UCSD-AML1 (cell line): ENCODE data around the gene AP4B1.

Source experiments
- DNase-seq: peaks from one replicate; lab custom pipeline; 2025; ENCODE audit not compliant: unreplicated experiment; lab: John Stamatoyannopoulos, UW

The AP4B1 gene

DNA sequence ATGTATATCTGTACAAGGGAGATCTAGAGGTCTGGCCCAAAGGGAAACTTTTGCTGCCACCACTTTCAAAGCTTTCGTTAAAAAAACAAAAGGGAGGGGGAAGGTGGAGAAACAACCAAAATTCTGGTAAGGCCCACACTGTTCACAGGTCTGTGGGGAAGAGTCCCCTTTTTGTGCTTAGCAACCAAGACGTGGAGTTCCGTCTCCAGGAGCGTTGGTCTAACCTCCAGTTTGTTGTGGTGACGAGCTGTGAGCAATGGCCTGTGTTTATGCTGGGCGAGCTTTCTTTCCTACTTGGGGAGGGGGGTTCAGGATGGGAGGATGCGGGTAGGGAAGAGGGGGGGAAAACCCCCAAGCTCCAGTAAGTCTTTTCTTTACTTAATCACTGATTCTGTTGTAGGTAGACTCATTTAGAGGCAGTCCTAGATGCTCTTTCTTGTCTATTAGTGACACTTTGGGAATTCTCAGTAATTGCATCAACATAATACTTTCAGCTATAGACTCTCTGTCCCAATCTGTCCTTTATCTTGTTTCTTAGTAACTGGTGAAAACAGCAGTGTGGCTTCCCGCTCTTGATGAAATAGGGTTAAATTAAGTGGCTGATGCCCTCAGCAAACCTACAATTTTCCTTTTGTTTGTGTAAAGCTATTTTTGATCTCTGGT, 26.0 kb upstream of the AP4B1 start:
- DNase-seq: peak; percentile 31

DNA sequence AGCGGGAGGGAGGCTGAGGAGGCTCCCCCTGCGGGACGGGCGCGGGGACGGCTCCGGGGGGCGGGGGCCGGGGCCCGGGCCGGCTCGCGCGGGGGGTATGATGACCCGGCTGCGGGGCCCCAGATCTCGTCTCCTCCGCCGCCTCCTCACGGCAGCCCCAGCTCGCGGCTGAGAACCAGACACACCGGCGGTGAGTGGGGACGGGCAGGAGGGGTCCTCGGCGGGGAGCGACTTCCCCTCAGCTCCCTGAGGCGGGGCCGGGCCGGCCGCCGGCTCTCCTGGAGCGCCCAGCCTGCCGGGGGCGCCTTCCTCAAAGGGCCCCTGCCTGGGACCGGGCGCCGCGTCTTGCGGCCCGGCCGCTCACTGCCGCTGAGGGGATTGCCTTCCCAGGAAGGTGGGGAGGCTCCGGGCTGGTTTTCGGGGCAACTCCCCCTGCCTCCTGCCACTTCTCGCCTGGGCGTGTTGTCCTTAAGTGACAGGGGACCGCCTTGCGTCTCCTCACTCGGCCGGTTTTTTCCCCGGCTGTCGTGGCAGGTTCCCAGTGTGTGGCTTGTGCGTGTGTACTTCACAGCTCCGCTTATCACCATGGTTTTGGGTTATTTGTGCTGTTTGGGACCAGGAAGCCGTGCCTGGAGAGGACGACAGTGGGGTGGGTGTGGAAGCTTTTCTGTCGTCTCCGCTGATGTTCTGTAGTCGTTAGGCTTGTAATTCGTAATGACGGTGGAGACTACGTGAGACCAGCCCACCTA, 25.3 kb upstream of the AP4B1 start:
- DNase-seq: peak; percentile 68

DNA sequence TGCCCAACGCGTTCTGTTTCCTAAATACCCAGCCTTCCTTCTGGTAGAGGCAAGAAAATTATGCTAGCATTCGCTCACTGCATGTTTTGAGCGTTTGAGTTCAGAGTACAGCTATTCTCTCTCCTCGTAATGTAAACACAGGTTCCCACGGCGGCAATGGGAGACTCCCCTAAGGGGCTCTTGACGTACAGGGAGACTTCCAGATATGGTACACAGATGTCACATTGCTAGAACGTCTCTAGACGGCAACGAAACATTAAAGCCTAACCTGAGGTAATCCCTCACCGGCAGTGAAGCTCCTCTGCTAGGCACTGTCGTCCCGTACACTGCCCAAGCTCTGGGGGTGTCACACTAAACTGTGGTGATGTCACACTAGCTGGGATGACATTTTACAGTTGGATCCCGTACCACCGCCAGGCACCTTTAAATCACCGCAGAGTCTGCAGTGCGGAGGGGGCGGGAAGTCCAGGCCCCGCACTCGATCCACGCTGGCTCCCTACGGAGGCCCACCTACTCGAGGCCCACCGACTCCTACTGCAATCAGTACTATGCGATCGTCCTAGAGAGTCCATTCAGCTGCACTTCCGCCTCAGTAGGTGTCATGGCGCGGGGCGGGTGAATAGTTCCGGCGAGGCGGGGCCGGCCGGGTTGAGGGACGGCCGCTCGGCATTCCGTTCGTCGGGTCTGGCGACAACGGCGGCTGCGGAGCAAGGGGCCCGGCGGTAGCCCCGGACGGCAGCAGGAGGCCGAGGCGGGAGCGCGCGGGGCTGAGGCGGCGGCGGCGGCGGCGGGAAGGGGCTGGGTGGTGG, 24.5 kb upstream of the AP4B1 start, which contains the start of gene HIPK1:
HIPK1 (plus strand) TSS at position 384 of the 809 bp plus-strand sequence.
- DNase-seq: peak; percentile 92

DNA sequence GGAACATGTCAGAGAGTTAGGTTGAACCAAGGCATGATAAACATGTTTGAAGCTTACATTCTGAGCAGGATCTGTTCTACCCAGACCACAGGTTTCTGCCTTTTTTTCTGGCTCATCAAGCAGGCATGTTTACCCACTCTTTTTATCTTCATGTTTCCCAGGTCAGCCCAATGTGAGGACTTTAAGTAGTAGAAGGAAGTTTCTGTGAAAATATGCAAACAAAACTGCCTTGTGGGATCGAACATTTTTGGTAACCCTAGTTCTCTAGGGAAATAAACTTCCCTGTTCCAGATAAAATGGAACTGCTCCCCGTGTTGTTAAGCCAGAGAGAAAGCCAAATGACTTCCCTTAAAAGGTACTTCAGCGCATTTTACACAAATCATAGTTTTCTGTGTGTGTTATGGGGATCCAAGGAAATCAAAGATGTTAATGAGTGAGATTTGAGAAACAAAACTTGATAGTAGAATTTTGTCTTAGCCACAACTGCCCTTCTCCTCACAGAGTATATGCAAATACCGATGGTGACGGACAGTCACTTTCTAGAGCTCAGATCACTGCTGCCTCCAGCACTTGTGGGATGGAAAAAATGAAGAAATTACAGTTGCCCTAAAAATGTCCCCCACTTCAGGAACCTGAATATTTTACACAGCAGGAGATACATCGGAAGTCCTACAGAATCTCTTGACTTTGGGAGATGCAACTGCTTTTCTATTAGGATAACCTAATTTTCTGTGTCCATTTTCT, 23.8 kb upstream of the AP4B1 start:
- DNase-seq: no peak

DNA sequence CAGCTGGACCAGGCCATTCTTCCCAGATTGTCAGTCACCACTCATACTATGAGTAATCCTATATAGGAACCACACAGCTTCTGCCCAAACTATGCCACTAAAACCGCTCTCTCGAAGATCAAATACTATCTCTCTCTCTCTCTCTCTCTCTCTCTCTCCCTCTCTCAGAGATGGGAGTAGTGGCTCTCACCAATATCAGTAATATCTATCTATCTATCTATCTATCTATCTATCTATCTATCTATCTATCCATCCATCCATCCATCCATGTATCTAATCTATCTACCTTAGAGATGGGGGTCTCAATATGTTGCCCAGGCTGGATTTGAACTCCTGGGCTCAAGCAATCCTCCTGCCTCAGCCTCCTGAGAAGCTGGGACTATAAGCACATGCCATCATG, 19.9 kb upstream of the AP4B1 start:
- DNase-seq: no peak

DNA sequence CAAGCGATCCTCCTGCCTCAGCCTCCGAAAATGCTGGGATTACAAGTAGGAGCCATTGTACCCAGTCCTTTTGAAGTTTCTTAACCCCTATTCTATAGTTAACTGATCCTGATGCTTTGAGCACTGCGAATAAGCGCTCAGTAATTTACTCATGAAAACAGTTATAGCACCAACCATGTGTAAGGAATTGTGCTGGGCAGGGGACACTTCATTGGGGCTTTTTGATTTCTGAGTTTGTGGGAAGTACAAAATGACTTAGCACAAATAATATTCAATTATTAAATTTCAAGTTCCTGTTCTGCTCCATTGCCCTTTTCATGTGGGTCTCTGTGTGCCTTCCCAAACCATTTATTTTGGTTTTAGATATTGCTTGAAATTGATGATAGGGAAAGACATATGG, 18.4 kb upstream of the AP4B1 start:
- DNase-seq: no peak

DNA sequence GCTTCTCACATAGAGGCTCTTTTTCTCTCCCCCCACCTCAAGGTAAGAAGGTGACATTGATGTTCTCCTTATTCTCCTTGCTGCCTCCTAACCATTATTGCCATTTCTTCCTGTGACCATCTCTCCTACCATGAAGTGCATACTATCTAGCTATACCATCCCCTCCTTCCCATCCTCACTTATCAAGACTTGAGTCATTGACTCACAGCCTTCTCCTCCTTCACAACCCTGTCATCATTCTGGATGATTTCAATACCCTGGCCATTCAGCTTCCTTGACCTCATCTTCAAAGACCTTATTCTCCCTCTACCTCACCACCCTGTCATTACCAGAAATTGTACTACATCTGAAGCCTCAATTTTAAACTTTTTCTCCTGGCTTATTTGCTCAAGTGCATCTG, 13.6 kb upstream of the AP4B1 start:
- no peak for DNase-seq

DNA sequence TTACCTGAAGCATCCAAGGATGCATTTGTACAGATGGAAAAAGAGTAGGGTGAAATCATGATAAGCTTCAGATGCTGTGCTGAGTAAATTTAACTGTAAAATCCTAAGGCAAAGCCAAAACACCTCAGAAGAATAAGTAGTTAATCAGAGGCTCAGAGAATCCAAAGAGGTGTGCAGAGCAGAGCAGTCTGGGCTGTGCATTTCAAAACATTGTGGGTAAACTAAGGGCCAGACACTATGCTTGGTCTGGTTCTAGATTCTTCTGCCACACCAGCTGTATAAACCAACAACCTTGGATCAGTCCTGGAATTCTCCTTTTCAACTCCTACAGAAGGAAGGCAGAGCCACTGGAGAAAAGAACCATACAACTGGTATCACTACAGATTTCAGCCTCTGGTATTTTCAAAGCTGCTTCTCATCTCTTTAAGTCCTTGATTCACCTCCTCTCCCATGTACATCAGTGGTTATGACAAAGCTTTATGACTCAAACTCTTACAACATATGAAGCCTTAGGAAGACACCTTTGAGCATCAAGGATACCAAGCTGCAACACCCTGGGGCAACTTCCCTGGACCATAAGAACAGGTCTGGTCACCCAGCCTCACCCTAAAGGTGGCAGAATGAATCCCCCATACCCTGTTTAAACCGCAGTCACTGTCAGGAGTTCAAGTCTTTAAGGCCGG, 12.9 kb upstream of the AP4B1 start:
- DNase-seq: no peak

DNA sequence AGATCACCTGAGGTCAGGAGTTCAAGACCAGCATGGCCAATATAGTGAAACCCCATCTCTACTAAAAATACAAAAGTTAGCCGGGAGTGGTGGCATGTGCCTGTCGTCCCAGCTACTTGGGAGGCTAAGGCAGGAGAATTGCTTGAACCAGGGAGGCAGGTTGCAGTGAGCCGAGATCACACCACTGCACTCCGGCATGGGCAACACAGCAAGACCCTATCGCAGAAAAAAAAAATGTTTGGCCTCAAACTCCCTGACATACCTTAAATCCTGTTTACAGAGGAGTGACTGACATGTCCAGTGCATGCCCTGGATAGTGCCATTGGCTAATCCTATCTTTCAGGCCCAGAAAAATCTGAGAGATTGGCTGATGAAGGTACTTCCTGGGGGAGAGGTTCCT, 12.4 kb upstream of the AP4B1 start:
- DNase-seq: no peak

DNA sequence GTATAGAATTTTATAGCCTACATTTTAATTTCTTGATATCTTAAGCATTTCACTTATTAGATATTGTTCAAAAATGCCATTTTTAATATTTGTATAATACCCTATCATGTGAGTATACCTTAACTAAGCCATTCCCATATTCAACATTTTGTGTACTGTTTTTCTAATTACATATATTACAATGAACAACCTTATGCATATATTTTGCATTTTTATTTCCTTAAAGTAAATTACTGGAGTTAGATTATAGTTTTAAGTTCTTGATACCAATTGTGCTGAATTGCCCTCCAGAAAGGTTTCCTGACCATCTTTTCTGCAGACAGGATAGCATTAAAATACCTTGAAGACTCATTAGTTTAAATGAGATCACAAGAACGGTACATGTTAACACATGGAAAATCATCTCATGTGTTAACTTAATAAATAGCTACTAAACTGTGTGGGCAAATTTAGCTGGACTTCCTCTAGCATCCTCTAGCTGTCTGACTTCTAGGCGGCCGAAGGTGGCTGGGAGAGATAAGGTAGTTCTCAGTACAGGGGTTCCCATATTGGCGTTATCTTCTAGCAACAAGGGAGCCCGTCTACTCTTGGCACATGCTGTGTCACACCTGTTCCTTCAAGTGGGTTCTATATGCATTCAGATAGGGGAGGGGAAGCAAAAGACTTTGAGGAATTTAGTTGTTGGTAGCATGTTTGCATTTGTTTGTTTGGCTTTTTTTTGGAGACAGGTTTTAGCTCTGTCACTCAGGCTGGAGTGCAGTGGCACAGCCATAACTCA, 9.5 kb upstream of the AP4B1 start:
- no peak for DNase-seq

DNA sequence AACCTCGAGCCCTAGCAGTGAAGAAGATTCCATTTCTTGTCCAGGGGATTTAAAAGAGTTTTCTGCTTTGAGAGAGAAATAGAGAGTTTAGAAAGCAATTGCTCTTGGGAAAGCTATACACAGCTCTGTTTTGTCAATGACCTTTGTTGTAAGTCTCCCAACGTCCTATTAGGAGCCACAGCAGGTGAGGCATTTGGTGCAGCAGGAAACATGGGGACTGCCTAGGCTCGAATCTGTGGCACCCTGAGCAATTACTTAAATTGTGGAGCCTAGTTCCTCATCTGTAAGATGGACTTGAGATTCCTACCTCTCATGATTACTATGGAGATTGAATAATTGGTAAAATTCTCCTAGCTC, 8.7 kb upstream of the AP4B1 start:
- DNase-seq: no peak

DNA sequence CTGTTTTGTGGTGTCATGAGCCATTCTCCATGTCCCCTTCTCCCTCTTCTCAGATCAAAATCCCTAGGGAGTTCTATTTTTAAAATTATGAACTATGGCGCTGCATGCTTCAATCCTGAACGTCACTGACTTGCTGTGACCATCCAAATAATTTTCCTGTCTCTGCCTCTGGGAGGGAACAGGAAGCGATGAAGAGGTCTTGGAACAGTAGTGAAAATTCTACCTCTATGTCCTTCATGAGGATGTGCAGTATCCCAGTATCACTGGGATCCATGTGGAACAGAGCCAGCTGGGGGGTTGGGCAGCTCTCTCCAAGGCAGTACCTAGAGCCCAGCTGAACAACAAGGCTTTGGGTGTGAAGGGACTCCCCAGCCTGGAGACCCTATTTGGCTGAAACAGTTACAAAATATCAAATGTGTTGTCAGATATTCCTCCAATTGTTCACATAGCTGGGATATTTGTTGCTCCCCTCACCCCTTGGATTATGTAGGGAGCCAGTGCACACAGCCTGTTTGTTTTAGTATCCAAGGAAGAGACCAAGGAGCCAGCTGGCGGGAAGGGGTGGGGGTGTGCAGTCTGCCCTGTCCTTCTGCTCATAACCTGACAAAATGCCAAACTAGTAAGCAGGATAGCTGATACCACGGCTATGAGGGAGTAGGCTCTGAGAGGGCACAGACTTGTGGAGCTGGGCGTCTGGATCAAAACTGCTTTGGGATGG, 8.2 kb upstream of the AP4B1 start:
- DNase-seq: no peak

DNA sequence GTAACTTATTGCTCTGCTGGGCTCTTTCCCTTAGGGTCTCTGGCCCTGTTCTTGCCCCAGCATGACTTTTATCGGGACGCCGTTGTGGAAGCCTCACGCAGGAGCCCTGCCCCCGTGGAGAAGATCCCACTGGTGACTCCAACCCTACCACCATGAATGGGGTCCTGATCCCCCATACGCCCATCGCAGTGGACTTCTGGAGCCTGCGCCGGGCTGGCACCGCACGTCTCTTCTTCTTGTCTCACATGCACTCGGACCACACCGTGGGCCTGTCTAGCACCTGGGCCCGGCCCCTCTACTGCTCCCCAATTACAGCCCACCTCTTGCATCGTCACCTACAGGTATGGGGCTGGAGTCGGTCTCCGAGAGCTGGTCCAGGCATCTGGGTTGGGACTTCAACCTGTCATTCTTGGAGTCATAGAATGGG, 849 bp upstream of the AP4B1 start:
- no peak for DNase-seq

DNA sequence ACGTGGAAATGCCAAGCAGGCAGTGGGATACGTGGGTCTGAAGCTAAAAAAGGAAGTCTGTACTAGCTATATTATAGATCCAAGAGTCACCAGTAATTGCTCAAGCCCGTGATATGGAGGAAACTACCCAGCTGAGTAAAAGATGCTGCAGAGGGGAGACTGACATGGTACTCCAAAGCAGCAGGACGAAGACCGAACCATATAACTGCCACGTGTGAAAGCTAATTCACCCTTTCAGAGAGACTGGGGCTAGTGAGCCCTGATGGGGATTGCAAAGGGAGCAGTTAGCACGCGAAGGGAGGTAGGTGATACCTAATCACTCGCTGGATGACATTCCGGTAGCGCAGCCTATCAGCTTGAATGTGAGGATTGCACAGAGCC, 316 bp downstream of the AP4B1 start:
- DNase-seq: peak; percentile 49

DNA sequence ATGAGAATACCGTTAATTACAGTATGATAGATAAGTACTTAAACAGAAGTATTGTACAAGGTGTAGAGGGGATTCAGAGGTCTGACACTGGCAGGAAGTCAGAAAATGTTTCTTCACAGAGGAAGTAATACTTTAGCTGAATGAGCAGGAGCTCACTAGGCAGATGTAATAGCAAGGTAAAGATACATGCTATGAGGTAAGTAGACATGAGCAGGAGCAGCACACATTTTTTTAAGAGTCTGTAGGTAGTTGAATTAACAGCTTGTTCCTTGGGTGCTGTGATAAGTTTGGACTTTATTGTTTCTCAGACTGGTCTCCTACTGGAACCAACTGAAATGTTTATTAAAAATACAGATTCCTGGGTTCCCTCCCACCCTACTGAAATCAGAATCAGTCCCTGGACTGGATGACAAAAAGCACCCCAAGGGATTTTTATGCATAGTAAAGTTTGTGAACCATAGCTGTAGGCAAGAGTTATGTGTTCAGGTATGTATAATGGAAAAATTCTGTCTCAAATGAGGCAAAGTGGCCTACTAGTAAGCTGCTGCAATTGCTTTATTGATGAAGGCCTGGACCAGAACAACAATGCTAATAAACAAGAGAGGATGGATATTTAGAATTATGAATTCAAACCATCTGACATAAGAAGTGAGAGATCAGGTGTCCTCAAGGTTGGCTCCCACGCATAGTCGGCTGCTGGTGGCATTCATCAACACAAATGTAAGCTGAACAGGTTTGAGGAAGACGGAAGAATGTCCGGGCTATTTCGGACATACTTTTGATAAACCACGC, 902 bp downstream of the AP4B1 start:
- DNase-seq: no peak

DNA sequence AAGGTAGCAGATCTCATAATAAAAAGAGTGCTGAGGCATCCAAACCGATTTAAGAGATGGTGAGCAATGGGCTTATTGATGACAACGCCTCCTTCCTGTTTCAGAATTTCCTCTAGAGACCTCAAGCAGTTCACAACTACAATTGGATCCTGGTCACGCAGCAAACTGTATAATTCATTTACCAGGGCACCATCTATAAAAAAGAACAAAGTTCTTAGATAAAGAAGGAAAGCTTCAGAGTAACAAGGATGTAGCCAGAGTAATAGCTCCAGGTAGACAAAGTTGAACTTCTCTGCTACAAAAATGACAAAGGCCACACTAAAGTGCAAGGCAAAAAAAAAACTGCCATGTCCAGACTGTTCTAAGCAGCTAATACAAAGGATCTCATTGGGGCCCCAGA, 3.4 kb downstream of the AP4B1 start:
- no peak for DNase-seq

DNA sequence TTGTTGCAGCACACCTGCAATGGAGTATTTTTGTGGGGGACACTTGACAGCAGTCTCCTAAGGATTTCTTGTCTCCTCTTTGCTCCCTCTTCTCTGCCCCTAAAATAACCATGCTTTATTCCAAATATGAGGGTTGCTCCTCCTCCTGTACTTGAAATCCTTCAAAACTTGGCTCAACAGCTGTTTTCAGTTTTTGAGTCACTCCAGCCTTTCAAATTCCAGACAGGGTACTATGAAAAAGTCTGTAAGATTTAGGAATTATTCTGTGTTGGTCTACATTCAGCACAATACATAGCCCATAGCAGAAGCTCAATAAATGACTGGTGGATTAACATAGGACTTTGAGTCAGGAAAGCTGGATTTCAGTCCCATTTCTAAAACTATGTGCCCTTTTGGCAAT, 5.5 kb downstream of the AP4B1 start:
- no peak for DNase-seq

DNA sequence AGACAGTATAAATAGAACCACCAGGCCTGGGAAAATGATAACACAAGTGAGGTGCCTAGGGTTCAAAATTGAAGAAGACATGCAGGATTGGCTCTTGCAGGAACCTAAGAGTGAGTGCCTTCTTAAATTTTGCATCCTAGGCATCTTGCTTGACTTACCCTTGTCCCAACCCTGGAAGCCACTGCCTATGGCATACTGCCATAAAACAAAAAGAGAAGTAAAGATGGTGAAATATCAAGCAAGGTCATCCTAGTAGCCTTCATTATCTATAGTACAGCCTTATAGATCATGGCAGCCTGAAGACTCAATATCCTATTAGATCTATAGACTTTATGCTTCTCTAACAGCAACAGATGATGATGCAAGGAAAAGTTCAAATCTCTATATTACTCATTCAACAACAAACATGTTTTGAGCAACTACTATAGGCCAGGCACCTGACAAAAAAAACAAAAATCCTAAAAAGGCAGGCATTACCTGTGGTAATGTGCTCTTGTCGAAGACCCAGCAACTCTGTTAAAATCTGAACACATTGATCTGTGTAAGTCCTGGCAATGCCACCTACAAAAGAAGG, 6.3 kb downstream of the AP4B1 start:
- DNase-seq: no peak
